ENCODE data around the gene SLC29A4. TPM values are rescaled to one million over a fixed set of nuclear protein-coding genes. Genes with fewer than 3 reads are reported as not detected.
"Not testable (repeated sequence)": the region's sequence is repeated elsewhere in the genome, so short reads cannot be mapped to it uniquely, and the experiment has no call there.

The SLC29A4 gene
- total and polyA plus RNA-seq, 2 of the 4 experiments (the other 2 are of a cell fraction), result 2.3 to 7.6 TPM

DNA sequence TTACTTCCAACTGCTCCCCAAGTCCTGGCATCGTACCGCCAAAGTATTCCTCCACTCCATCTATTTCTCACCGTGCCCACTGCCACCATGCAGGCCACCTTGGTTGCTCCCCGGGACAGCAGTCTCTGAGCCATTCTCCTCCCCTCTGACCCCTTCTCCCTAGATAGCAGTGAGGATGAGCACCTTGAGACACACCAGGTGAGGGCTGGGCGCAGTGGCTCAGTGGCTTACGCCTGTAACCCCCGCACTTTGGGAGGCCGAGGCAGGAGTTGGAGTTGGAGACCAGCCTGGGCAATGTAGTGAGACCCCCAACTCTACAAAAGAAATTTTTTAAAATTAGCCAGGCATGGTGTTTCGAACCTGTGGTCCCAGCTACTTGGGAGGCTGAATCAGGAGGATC, 4.2 kb downstream of the SLC29A4 start:
- DNase-seq (no peak), ATAC-seq (ENCODE audit: low read depth) (no peak)
- BruUV-seq (replicated peaks), result no TSS peak
- no peak overlapping the region for H3K4me3 ChIP-seq (ENCODE audit: insufficient read depth, low read depth, low read length)
- H3K14ac ChIP-seq (replicated peaks; ENCODE audit: low read depth, low read length), result no peak overlapping the region
- 100% methylated on average over 1 of the region's 9 CpGs; no CpG with 5 or more reads in 1 of the 2 experiments for WGBS, 2 experiments (ENCODE audit: extremely low coverage in 2 of 2, insufficient read length in 1 of 2)
- no peak overlapping the region for H4K5ac ChIP-seq (ENCODE audit: low read depth, low read length)
- in situ Hi-C loops (cut with MboI; ENCODE audit: low sequenced_read_pairs) (no loop called here), dilution Hi-C loops (cut with HindIII; ENCODE audit: low sequenced_read_pairs, unreplicated experiment) (no loop called here), intact Hi-C loops (cut with micrococcal nuclease) (no loop called here)
- POLR2A ChIA-PET (ENCODE audit: unreplicated experiment), result no interaction called here
- CTCF ChIA-PET, result no interaction called here
- no peaks in the 10 kb centered on the region for H3K4me1 ChIP-seq (ENCODE audit: control insufficient read depth, insufficient read depth, low read length)
- no peak overlapping the region for H3K56ac ChIP-seq (ENCODE audit: extremely low read depth, insufficient read depth, low read length)
- no peak overlapping the region for H3K23ac ChIP-seq (ENCODE audit: low read depth, low read length)
- H2BK20ac ChIP-seq (ENCODE audit: low read depth, low read length), result no peak overlapping the region
- no peak overlapping the region for H2BK120ac ChIP-seq (ENCODE audit: low read depth, low read length)
- no peak overlapping the region for H3K27ac ChIP-seq (ENCODE audit: insufficient read depth, low read length)
- no peak overlapping the region for H4K8ac ChIP-seq (ENCODE audit: low read depth in 2 of 2, low read length in 2 of 2)
- H4K91ac ChIP-seq (ENCODE audit: insufficient read depth, low read depth, low read length), result no peak overlapping the region
- H3K36me3 ChIP-seq (ENCODE audit: control insufficient read depth, insufficient read depth, low read length), result peaks cover 6% of the 10 kb centered on the region; the same call in 1 of the 2 replicates
- no peaks in the 10 kb centered on the region for H3K79me1 ChIP-seq (ENCODE audit: low read depth in 1 of 2, low read length in 2 of 2)
- no peak overlapping the region for H2AFZ ChIP-seq (replicated peaks; ENCODE audit: low read length, poor library complexity)
- no peak overlapping the region for H2BK5ac ChIP-seq (ENCODE audit: low read depth, low read length, poor library complexity, severe bottlenecking)
- no peak overlapping the region for H3K9ac ChIP-seq (ENCODE audit: low read depth, low read length)
- H2AK9ac ChIP-seq (replicated peaks; ENCODE audit: low read depth, low read length, poor library complexity), result no peak overlapping the region
- no peak overlapping the region for H3K4ac ChIP-seq (ENCODE audit: low read depth, low read length)
- H3K4me2 ChIP-seq (ENCODE audit: low read depth, low read length), result no peak overlapping the region
- 0 out of 2 replicates have a peak, but pooled peaks cover 5% of the 10 kb centered on the region for H4K20me1 ChIP-seq (ENCODE audit: insufficient read depth, low read length)
- H3K18ac ChIP-seq (ENCODE audit: low read depth, low read length), result no peak overlapping the region
- H2AK5ac ChIP-seq (ENCODE audit: low read depth, low read length), result no peak overlapping the region
- H3K27me3 ChIP-seq (ENCODE audit: control insufficient read depth, insufficient read depth, low read length), result no peaks in the 10 kb centered on the region
- no peak overlapping the region for H2BK15ac ChIP-seq (ENCODE audit: low read depth, low read length)
- TF ChIP-seq, protein P1, sequence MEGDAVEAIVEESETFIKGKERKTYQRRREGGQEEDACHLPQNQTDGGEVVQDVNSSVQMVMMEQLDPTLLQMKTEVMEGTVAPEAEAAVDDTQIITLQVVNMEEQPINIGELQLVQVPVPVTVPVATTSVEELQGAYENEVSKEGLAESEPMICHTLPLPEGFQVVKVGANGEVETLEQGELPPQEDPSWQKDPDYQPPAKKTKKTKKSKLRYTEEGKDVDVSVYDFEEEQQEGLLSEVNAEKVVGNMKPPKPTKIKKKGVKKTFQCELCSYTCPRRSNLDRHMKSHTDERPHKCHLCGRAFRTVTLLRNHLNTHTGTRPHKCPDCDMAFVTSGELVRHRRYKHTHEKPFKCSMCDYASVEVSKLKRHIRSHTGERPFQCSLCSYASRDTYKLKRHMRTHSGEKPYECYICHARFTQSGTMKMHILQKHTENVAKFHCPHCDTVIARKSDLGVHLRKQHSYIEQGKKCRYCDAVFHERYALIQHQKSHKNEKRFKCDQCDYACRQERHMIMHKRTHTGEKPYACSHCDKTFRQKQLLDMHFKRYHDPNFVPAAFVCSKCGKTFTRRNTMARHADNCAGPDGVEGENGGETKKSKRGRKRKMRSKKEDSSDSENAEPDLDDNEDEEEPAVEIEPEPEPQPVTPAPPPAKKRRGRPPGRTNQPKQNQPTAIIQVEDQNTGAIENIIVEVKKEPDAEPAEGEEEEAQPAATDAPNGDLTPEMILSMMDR (conservative IDR thresholded peaks at IDR 0.05; ENCODE audit: low read depth, low read length), result no peak
- TF ChIP-seq RAD21 (IDR thresholded peaks at IDR 0.05; ENCODE audit: low read length) (no peak), MAFK (IDR thresholded peaks at IDR 0.05; ENCODE audit: low read depth, low read length) (no peak), FOS (IDR thresholded peaks at IDR 0.05; ENCODE audit: low read depth, low read length) (no peak), POLR2A (IDR thresholded peaks at IDR 0.05; ENCODE audit: low read depth, low read length) (no peak), NFE2L2 (IDR thresholded peaks at IDR 0.05; ENCODE audit: low read depth, low read length) (no peak)
- no peaks in the 10 kb centered on the region for H3K9me1 ChIP-seq (ENCODE audit: insufficient read depth, low read length)
- no peaks in the 10 kb centered on the region for H3K9me3 ChIP-seq (ENCODE audit: control insufficient read depth, insufficient read depth, low read length)

DNA sequence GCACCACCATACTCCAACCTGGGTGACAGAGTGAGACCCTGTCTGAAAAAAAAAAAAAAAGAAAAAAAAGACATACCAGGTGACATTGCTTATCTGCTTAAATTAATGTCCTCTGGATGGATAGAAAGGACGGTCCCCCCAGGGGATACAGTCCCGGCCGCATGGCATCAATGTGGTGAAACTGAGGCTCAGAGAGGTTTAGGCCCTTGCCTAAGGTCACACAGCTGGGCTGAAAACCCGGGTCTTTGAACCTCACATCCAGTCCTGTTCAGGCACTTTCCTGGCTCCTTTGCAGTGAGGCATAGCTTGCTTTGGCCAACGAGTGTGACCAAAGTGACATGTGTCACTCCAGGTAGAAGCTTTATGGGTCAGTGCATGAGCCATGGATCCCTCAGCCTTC, 4.6 kb downstream of the SLC29A4 start:
- H3K27me3 ChIP-seq (ENCODE audit: control insufficient read depth, insufficient read depth, low read length); H3K4me2 ChIP-seq (ENCODE audit: low read depth, low read length); H2BK20ac ChIP-seq (ENCODE audit: low read depth, low read length); DNase-seq; H3K9ac ChIP-seq (ENCODE audit: low read depth, low read length); H3K56ac ChIP-seq (ENCODE audit: extremely low read depth, insufficient read depth, low read length); H3K9me3 ChIP-seq (ENCODE audit: control insufficient read depth, insufficient read depth, low read length); H3K4ac ChIP-seq (ENCODE audit: low read depth, low read length); in situ Hi-C loops (cut with MboI; ENCODE audit: low sequenced_read_pairs); intact Hi-C loops (cut with micrococcal nuclease); H3K18ac ChIP-seq (ENCODE audit: low read depth, low read length); H4K20me1 ChIP-seq (ENCODE audit: insufficient read depth, low read length); H3K36me3 ChIP-seq (ENCODE audit: control insufficient read depth, insufficient read depth, low read length); H4K5ac ChIP-seq (ENCODE audit: low read depth, low read length); H3K9me1 ChIP-seq (ENCODE audit: insufficient read depth, low read length); H4K8ac ChIP-seq (ENCODE audit: low read depth in 2 of 2, low read length in 2 of 2); BruUV-seq (replicated peaks); H3K79me1 ChIP-seq (ENCODE audit: low read depth in 1 of 2, low read length in 2 of 2); POLR2A ChIA-PET (ENCODE audit: unreplicated experiment); H4K91ac ChIP-seq (ENCODE audit: insufficient read depth, low read depth, low read length); ATAC-seq (ENCODE audit: low read depth); H2BK15ac ChIP-seq (ENCODE audit: low read depth, low read length); H2AK5ac ChIP-seq (ENCODE audit: low read depth, low read length); CTCF ChIA-PET; H2AK9ac ChIP-seq (replicated peaks; ENCODE audit: low read depth, low read length, poor library complexity); H3K23ac ChIP-seq (ENCODE audit: low read depth, low read length); H3K4me1 ChIP-seq (ENCODE audit: control insufficient read depth, insufficient read depth, low read length); H2AFZ ChIP-seq (replicated peaks; ENCODE audit: low read length, poor library complexity); H3K14ac ChIP-seq (replicated peaks; ENCODE audit: low read depth, low read length); H3K4me3 ChIP-seq (ENCODE audit: insufficient read depth, low read depth, low read length); H2BK120ac ChIP-seq (ENCODE audit: low read depth, low read length); dilution Hi-C loops (cut with HindIII; ENCODE audit: low sequenced_read_pairs, unreplicated experiment); H3K27ac ChIP-seq (ENCODE audit: insufficient read depth, low read length); H2BK5ac ChIP-seq (ENCODE audit: low read depth, low read length, poor library complexity, severe bottlenecking): not testable (repeated sequence)
- 100% methylated on average over 2 of the region's 5 CpGs; no CpG with 5 or more reads in 1 of the 2 experiments for WGBS, 2 experiments (ENCODE audit: extremely low coverage in 2 of 2, insufficient read length in 1 of 2)
